HG03575 (cell line): ENCODE measurements around the gene IRAK2.
A peak's percentile ranks its signal among the peaks of the same experiment; 100 is the strongest.

Source experiments
- ATAC-seq: cut with Tn5 transposase; IDR thresholded peaks from one replicate; pipeline ENCODE4 v1.9.1; 2021; ENCODE audit not compliant: unreplicated experiment, insufficient number of reproducible peaks, low FRiP score; ENCODE audit errors: extremely low read depth

Gene IRAK2

DNA sequence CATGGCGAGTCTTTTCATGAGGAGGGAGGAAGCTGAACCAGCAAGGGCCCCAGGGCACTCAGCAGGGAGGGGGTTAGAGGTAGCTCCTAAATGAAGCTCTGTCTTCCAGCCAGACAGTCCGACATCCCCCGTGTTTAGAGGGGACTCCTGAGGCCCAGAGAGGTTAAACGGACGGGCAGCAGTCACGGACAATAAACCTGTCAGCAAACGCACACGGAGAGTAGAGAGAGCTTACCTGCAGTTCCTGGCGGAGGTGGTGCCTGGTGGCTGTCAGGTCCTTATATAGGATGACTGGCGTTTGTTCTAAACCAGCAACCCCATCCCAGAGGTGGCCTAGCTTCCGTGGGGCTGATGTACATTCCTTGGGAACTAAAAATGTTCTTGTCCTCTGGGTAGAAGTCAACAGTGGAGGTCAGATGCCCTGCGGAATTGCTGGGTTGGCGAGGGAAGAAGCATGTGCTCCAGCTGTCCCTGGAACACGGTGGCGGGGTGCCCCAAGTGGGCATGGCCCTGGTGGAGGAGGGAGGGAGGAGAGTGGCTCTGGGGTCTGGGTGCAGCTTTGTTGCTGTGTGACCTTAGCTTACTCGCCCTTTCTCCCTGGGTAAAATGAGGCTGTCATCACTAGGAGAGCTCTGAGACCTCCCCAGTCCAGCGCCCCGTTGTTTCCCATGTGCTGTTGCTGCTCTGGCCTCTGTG lies 125.9 kb downstream of the IRAK2 start:
- ATAC-seq, result no peak

- no peak for ATAC-seq
These were observed 126.9 kb downstream of the IRAK2 start for GRCh38 chr3:10291641-10292040.

- peak; percentile 39 for ATAC-seq
These were observed 128.0 kb downstream of the IRAK2 start, which contains the start of gene GHRL for GRCh38 chr3:10292505-10293419. TSS of gene GHRL (minus strand) at chr3:10292947. CDS start at chr3:10290180, 2,767 bp downstream.
